Activated T-cell treated with anti-CD3 and anti-CD28 coated beads for 4 hours (primary cell): ENCODE results near the gene PRKCI.

ENCODE experiments used
- DNase-seq: peaks from one replicate; pipeline ENCODE4 v3.0.0-alpha.2; 2020

The PRKCI gene

GRCh38 chr3:170346481-170347392 is 124.5 kb downstream of the PRKCI start:
- DNase-seq = no peak

DNA sequence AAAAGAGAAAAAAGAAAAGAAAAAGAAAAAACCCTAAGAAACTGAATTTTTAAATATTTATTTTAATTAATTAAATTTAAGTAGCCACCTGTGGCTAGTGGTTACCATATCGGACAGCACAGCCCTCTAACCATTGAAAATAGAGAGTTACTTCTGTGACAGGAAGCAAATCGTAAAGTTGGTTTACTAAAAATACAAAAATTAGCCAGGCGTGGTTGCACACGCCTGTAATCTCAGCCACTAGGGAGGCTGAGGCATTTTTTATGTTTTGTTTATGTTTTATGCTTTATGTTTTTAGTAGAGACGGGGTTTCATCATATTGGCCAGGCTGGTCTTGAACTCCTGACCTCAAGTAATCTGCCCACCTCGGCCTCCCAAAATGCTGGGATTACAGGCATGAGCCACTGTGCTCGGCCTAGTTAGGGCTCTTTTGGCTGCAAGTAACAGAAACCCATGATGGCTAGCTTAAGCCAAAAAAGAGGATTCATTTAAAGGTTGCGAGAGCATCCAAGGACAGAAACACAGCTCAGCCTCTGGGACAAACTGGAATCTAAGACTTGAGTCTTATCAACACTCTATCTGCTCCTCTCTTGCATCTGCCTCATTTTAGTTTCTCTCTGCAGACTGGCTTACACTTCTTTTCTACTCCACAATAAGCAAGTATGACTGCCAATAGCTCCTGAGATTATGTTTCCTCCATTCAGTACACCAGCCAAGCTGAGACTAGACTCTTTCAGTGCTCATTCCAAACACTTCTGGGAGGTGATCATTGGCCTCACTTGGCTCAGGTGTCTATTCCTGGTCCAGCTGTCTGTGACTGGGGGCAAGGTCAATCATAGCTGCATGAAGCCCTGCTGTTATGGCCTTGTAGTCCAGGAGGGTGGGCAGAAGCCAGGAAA is 128.5 kb downstream of the PRKCI start:
- no peak for DNase-seq

DNA sequence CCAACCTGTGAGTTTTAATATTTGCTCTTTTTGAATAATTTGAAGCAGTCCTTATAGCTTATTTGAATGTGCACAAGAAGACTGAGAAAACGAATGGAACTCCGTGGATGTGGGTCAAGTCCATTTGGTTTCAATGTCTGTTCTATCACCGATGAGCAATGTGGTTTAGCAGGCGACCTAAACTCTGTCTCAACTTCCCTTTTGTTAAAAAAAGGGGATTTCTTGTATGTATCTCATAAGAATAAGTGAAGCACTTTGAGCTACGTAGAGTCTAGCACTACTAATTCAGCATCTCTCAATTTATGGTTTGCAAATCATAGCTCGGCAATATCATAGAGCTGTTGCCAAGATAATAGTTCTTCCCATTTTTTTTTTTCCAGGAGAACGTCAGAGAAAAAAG is 130.7 kb downstream of the PRKCI start:
- no peak for DNase-seq

DNA sequence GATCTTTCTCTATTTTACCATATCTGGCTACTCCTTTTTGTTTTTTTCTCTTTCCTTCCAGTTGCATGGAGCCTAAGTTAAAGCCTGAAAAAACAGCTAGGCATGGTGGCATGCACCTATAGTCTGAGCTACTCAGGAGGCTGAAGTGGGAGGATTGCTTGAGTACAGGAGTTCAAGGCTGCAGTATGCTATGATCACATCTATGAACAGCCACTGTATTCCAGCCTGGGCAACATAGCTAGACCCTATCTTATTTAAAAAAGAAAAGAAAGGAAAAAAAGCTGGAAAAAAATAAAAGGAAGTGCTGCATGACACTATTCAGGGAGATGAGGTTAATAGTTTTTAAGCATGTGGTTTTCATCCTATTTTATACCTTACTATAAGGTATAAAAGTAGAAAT is 131.3 kb downstream of the PRKCI start:
- DNase-seq = no peak

GRCh38 chr3:170354760-170355159 is 132.5 kb downstream of the PRKCI start:
- no peak for DNase-seq
